GM23338 (cell line): ENCODE data around the gene TAMM41. TPM values are rescaled to one million over a fixed set of nuclear protein-coding genes. Genes with fewer than 3 reads are reported as not detected.
"Not testable (repeated sequence)": the region's sequence is repeated elsewhere in the genome, so short reads cannot be mapped to it uniquely, and the experiment has no call there.

Source experiments
- ATAC-seq: fragments of 200-7000 bp; cut with Tn5 transposase; 3 replicates; pipeline ENCODE4 v1.9.1; 2020
- DNase-seq: peaks from one replicate; pipeline ENCODE4 v3.0.0-alpha.2; 2015; ENCODE audit warnings: low spot score
- H2AFZ ChIP-seq: fragments of 200-600 bp; sonication (generic); 2 replicates; pipeline ENCODE4 v1.8.0; 2016; ENCODE audit warnings: antibody characterized with exemption, mild to moderate bottlenecking, moderate library complexity
- H3F3A ChIP-seq: fragments of 200-600 bp; sonication (generic); replicated peaks from 2 replicates; pipeline ENCODE4 v1.8.0; 2017; ENCODE audit warnings: antibody characterized with exemption, mixed run types, low read depth
- H3K27ac ChIP-seq: fragments of 200-600 bp; sonication (generic); 2 replicates; pipeline ENCODE4 v1.6.1; 2016; ENCODE audit warnings: low read depth
- H3K27me3 ChIP-seq: fragments of 200-600 bp; sonication (generic); 2 replicates; pipeline ENCODE4 v1.8.0; 2016; ENCODE audit warnings: mild to moderate bottlenecking, mixed run types, moderate library complexity; ENCODE audit not compliant: insufficient read depth
- H3K36me3 ChIP-seq: fragments of 200-600 bp; sonication (generic); 2 replicates; pipeline ENCODE4 v1.8.0; 2016; ENCODE audit warnings: mild to moderate bottlenecking; ENCODE audit not compliant: insufficient read depth
- H3K4me1 ChIP-seq: fragments of 200-600 bp; sonication (generic); 2 replicates; pipeline ENCODE4 v1.8.0; 2016; ENCODE audit warnings: mild to moderate bottlenecking, moderate library complexity; ENCODE audit not compliant: insufficient read depth
- H3K4me2 ChIP-seq: fragments of 200-600 bp; sonication (generic); 2 replicates; pipeline ENCODE4 v1.7.1; 2017; ENCODE audit warnings: mixed run types
- H3K4me3 ChIP-seq: fragments of 200-600 bp; sonication (generic); 2 replicates; pipeline ENCODE4 v1.6.1; 2016; ENCODE audit warnings: mixed run types
- H3K79me2 ChIP-seq: fragments of 200-600 bp; sonication (generic); replicated peaks from 2 replicates; pipeline ENCODE4 v1.8.0; 2017; ENCODE audit warnings: mild to moderate bottlenecking; ENCODE audit not compliant: insufficient read depth
- H3K9me2 ChIP-seq: fragments of 200-600 bp; sonication (generic); 2 replicates; pipeline ENCODE4 v1.8.0; 2017; ENCODE audit not compliant: insufficient read depth
- H4K20me1 ChIP-seq: fragments of 200-600 bp; sonication (generic); replicated peaks from 2 replicates; pipeline ENCODE4 v1.8.0; 2017; ENCODE audit warnings: mild to moderate bottlenecking; ENCODE audit not compliant: insufficient read depth
- H3K27ac Mint-ChIP-seq: 2 replicates; pipeline ENCODE4 v1.8.0; 2020; ENCODE audit warnings: inconsistent platforms, mild to moderate bottlenecking, moderate library complexity, mixed read lengths
- H3K27me3 Mint-ChIP-seq: 3 replicates; pipeline ENCODE4 v1.8.0; 2022; ENCODE audit warnings: low read depth, mild to moderate bottlenecking, moderate library complexity, mixed read lengths, inconsistent platforms; ENCODE audit not compliant: insufficient read depth, poor library complexity
- H3K36me3 Mint-ChIP-seq: 3 replicates; pipeline ENCODE4 v1.8.0; 2021; ENCODE audit warnings: low read depth, mild to moderate bottlenecking, inconsistent platforms, moderate library complexity, mixed read lengths
- H3K4me1 Mint-ChIP-seq: 3 replicates; pipeline ENCODE4 v1.8.0; 2020; ENCODE audit warnings: mild to moderate bottlenecking, inconsistent platforms, mixed read lengths
- H3K4me3 Mint-ChIP-seq: 3 replicates; pipeline ENCODE4 v1.8.0; 2021; ENCODE audit warnings: moderate library complexity, mild to moderate bottlenecking, inconsistent platforms, mixed read lengths
- H3K9me3 Mint-ChIP-seq: 3 replicates; pipeline ENCODE4 v1.8.0; 2020; ENCODE audit warnings: moderate library complexity, mild to moderate bottlenecking, inconsistent platforms, mixed read lengths
- CREB1 ChIP-seq: fragments of 250-450 bp; sonication (Bioruptor Pico); IDR thresholded peaks from 2 replicates; pipeline ENCODE4 v1.5.0; 2020; ENCODE audit warnings: low read depth, mild to moderate bottlenecking, moderate library complexity
- CTCF ChIP-seq, 2 experiments: fragments of 200-600 bp in 1 of 2; sonication (generic) in 1 of 2; conservative IDR thresholded peaks; 2 replicates each; pipeline versions ENCODE4 v1.5.1 to v1.6.1; 2016 to 2017; ENCODE audit warnings: antibody characterized with exemption in 2 of 2, low read depth in 2 of 2, mild to moderate bottlenecking in 2 of 2, moderate library complexity in 1 of 2
- EZH2 ChIP-seq: fragments of 200-600 bp; sonication (generic); IDR thresholded peaks from one replicate; pipeline ENCODE4 v1.8.0; 2017; ENCODE audit warnings: antibody characterized with exemption, mild to moderate bottlenecking, low read depth; ENCODE audit not compliant: unreplicated experiment
- EZH2phosphoT487 ChIP-seq: fragments of 200-600 bp; sonication (generic); IDR thresholded peaks from one replicate; pipeline ENCODE4 v1.8.1; 2018; ENCODE audit warnings: antibody characterized with exemption; ENCODE audit not compliant: unreplicated experiment
- NANOG ChIP-seq: IDR thresholded peaks from 2 replicates; pipeline ENCODE4 v1.6.1; 2016; ENCODE audit warnings: antibody characterized with exemption, borderline replicate concordance
- POLR2AphosphoS5 ChIP-seq: IDR thresholded peaks from 2 replicates; pipeline ENCODE4 v1.6.1; 2016; ENCODE audit warnings: antibody characterized with exemption, low read depth
- ZNF114 ChIP-seq: fragments of 250-450 bp; sonication (Bioruptor Pico); IDR thresholded peaks from 2 replicates; pipeline ENCODE4 v1.5.0; 2020; ENCODE audit warnings: mild to moderate bottlenecking, moderate library complexity
- polyA plus RNA-seq: library from polyadenylated mRNA; unstranded; fragments of >200 nt; fragmentation: Nextera tagmentation; extraction: Ambion mirVana; gene quantifications from 2 replicates; pipeline ENCODE4 v1.2.1, GENCODE V29; 2016
- total RNA-seq: library from RNA; depleted of rRNA; stranded (reverse); fragments of >200 nt; shearing (Covaris generic); gene quantifications from 2 replicates; pipeline ENCODE4 v1.2.3, GENCODE V29; 2014

The TAMM41 gene
- total and polyA plus RNA-seq, 2 experiments from 2014 or later = 8.9 to 19.2 TPM

DNA sequence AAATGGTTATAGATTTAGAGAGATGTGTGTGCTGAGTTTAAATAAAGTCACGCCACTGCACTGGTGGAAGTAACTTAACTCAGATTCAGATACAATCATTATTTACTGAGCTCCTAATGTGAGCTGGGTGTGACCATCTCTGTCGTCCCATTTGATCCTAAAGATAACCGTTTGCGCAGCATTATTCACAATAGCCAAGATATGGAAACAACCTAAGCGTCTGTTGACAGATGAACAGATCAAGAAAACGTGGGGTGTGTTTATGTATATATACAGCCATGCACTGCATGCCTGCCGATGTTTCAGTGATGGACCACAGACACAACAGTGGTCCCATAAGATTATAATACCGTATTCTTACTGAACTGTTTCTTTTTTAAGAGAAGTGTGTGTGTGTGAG is 71.2 kb downstream of the TAMM41 start (continued):
- TF ChIP-seq NANOG (no peak), POLR2AphosphoS5 (no peak), ZNF114 (no peak), CREB1 (no peak), EZH2phosphoT487 (no peak)

- Mint-ChIP-seq H3K27ac (no peak overlapping the region), H3K27me3 (peaks cover 9% of the 10 kb centered on the region), H3K9me3 (no peaks in the 10 kb centered on the region), H3K4me3 (no peak overlapping the region), H3K4me1 (peaks cover 19% of the 10 kb centered on the region), H3K36me3 (peaks cover under 1% of the 10 kb centered on the region; the same call in 2 of the 3 replicates)
- H3K27ac ChIP-seq = no peak overlapping the region
- H3K79me2 ChIP-seq = no peaks in the 10 kb centered on the region
- peak; percentile 79 for ATAC-seq
- H4K20me1 ChIP-seq = no peaks in the 10 kb centered on the region
- H2AFZ ChIP-seq = peak overlapping the region; percentile 87; the same call in 1 of the 2 replicates
- H3K4me3 ChIP-seq = no peak overlapping the region
- H3K36me3 ChIP-seq = no peaks in the 10 kb centered on the region
- H3K9me2 ChIP-seq = no peaks in the 10 kb centered on the region
- no peak overlapping the region for H3K4me2 ChIP-seq
- TF ChIP-seq EZH2 = no peak
- peak; percentile 68 to 84 for TF ChIP-seq CTCF (conservative IDR thresholded peaks at IDR 0.05; ENCODE audit: low read depth in 2 of 2)
- peak; percentile 89 for DNase-seq
- peaks cover 5% of the 10 kb centered on the region; the same call in 1 of the 2 replicates for H3K4me1 ChIP-seq
- no peaks in the 10 kb centered on the region for H3F3A ChIP-seq
- H3K27me3 ChIP-seq = 0 out of 2 replicates have a peak, but pooled peaks cover 3% of the 10 kb centered on the region
These were observed 72.3 kb downstream of the TAMM41 start for GRCh38 chr3:11774296-11774877.

- H3K79me2 ChIP-seq, H3K4me1 ChIP-seq, H3K27ac Mint-ChIP-seq, H3K27ac ChIP-seq, H3K4me3 ChIP-seq, H3K9me2 ChIP-seq, H3K9me3 Mint-ChIP-seq, H3K36me3 ChIP-seq, H3K4me3 Mint-ChIP-seq, DNase-seq, H3K27me3 ChIP-seq, ATAC-seq, H3K4me2 ChIP-seq, H2AFZ ChIP-seq, H3K36me3 Mint-ChIP-seq, H3F3A ChIP-seq, H3K27me3 Mint-ChIP-seq, H4K20me1 ChIP-seq: not testable (repeated sequence)
- H3K4me1 Mint-ChIP-seq = peaks cover 19% of the 10 kb centered on the region
These were observed 74.8 kb downstream of the TAMM41 start for GRCh38 chr3:11771931-11772330.
